Mesenteric fat pad (tissue), 1 donor: Measurements from ENCODE around the gene CD24. TPM values are rescaled to one million over a fixed set of nuclear protein-coding genes. Genes with fewer than 3 reads are reported as not detected.
"Not testable (repeated sequence)": the region's sequence is repeated elsewhere in the genome, so short reads cannot be mapped to it uniquely, and the experiment has no call there.

ENCODE experiments used
- DNase-seq: peaks from one replicate; pipeline ENCODE4 v3.0.0-alpha.2; 2020; ENCODE audit warnings: low spot score
- total RNA-seq: library from RNA; stranded (reverse); fragmentation: NEBNext Ultra II Directional; extraction: Animal tissue kit (Norgen Biotek cat#: 25700); gene quantifications from one replicate; pipeline ENCODE4 v1.2.1, GENCODE V29; 2021
- donor health status: DM: yes; HTN: yes; CAD: no.

The CD24 gene
- total RNA-seq, 1 donor from 2014 or later = 2.1 TPM

DNA sequence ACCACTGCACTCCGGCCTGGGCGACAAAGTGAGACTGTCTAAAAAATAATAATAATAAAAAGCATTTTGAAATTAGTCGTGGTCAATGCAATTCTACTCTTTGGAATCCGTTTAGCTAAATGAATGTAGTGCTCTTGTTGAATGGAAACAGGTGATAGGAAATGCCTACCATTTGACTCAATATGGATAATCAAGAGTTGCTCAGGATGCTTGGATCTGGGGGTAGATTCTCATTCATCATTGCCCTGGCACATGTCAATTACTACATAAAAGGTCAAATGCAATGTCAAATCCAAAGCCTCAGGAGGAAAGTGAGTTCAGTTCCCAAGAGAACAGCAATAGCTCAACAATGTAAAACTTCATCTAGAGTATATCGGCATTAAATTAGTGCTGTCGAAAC is 3.8 kb downstream of the CD24 start:
- not testable (repeated sequence) for DNase-seq

DNA sequence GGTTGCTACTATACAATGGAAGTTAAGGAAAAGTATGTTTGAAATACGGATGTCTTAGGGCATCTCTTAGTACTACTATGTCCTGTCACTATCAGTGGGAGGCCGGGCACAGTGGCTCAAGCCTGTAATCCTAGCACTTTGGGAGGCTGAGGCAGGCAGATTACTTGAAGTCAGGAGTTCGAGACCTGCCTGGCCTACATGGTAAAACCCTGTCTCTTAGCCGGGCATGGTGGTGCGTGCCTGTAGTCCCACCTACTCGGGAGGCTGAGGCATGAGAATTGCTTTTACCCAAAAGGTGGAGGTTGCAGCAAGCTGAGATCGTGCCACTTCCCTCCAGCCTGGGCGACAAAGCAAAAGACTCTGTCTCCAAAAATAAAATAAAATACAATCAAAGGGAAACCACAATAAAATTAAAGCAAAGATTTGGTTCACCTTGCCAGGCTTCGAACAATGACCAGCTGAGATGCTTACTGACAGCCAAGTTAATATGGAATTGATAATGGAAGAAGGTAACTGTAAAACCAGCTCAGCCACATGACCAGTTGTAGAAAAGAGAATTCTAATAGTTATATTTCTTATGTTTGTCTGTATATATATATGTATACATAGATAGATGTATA is 6.5 kb downstream of the CD24 start:
- DNase-seq = no peak

GRCh38 chr6:106966671-106967640 is 7.6 kb downstream of the CD24 start:
- no peak for DNase-seq

GRCh38 chr6:106966229-106966628 is 8.3 kb downstream of the CD24 start:
- DNase-seq = no peak

- no peak for DNase-seq
Measured at GRCh38 chr6:106964954-106965353, 9.6 kb downstream of the CD24 start.

GRCh38 chr6:106964099-106964498 is 10.4 kb downstream of the CD24 start:
- DNase-seq = no peak

GRCh38 chr6:106963544-106963943 is 11.0 kb downstream of the CD24 start:
- no peak for DNase-seq

DNA sequence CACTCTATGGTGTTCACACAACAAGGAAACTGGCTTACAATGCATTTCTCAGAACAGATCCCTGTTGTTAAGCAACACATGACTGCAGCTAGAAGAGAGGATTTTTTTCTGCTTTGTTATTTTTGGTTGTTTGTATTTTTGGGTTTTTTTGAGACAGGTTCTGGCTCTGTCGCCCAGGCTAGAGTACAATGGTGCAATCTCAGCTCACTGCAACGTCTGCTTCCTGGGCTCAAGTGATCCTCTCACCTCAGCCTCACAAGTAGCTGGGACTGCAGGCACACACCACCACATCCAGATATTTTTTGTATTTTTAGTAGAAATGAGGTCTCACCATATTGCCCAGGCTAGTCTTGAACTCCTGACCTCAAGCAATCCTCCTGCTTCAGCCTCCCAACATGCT is 12.7 kb downstream of the CD24 start:
- no peak for DNase-seq

GRCh38 chr6:106961136-106961535 is 13.4 kb downstream of the CD24 start:
- no peak for DNase-seq

- no peak for DNase-seq
Measured at GRCh38 chr6:106959985-106960384, 14.5 kb downstream of the CD24 start.

DNA sequence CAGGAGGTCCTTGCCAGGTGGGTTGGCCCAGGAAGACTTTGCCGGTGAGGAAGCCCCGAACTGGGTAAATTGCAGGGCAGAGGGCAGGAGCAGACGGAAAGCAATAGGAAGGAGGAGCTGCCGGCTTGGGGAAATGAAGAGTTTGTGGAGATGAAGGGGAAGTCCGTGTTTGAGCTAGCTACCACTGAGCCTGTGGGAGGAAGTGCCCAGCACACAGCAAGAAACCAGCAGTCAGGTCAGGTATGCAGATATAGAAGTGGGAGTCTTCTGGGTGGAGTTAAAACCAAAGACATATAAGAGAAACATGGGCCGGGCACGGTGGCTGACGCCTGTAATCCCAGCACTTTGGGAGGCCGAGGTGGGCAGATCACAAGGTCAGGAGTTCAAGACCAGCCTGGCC is 34.7 kb downstream of the CD24 start:
- no peak for DNase-seq

DNA sequence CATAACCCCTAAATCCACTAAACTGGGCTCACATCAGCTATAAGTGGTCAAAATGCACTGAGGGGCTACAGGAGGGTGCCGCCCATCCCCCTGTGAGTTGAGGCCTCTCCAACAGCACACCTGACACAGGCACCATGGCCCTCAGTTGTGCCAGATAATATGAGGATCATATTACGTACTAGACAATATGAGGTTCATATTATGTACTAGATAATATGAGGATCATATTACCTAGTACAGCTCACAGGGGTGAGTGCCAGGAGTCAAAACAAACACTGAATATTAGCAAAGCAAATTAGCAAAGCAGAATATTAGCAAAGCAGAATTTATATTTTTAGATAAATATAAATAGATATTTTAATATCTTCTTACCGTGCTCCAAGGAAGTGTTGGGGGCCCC is 35.3 kb downstream of the CD24 start:
- DNase-seq = no peak

- DNase-seq = no peak
Measured at GRCh38 chr6:106927531-106928398, 46.8 kb downstream of the CD24 start.

DNA sequence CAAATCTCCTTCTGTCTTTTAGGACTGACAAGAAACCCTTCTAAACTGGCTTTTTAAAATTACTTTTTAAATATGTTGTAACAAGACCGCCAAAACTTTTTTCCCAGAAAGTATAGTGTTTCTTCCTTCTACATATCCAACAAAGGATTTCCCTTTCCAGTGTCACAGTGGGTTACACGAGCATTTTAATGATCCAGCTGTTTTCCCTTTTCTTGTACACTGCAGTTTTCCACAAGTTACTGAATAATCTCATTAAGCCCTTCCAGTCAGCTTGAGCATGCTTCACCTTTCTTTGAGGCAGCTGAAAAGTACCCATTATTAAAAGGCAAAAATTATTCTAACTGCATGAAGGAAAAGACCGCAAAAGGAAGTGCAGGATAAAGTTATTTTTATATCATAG is 48.6 kb downstream of the CD24 start:
- DNase-seq = no peak

- no peak for DNase-seq
Measured at GRCh38 chr6:106924694-106925523, 49.6 kb downstream of the CD24 start.

- no peak for DNase-seq
Measured at GRCh38 chr6:106922626-106923025, 51.9 kb downstream of the CD24 start.
